BJ (cell line): ENCODE results near the gene NDUFA7. TPM values are rescaled to one million over a fixed set of nuclear protein-coding genes. Genes with fewer than 3 reads are reported as not detected.
"Not testable (repeated sequence)": the region's sequence is repeated elsewhere in the genome, so short reads cannot be mapped to it uniquely, and the experiment has no call there.

Source experiments
- CTCF ChIA-PET: fragments of 350-600 bp; formaldehyde crosslinking; extraction: SDS; loops from one replicate; lab custom pipeline; 2021; ENCODE audit warnings: antibody characterized with exemption, inconsistent platforms; lab: Yijun Ruan, JAX
- POLR2A ChIA-PET: fragments of 300-600 bp; sonication (Branson Sonifier 250); formaldehyde crosslinking; extraction: SDS; loops from one replicate; lab custom pipeline; 2021; ENCODE audit warnings: antibody characterized with exemption; lab: Charles Lee
- DNase-seq: peaks from one replicate; pipeline ENCODE4 v3.0.0-alpha.2; 2011; ENCODE audit warnings: low read depth
- H3K27me3 ChIP-seq: 2 replicates; pipeline ENCODE4 v1.6.0; 2011; ENCODE audit warnings: low read length; ENCODE audit not compliant: control insufficient read depth, insufficient read depth
- H3K36me3 ChIP-seq: 2 replicates; pipeline ENCODE4 v1.5.1; 2011; ENCODE audit warnings: low read length; ENCODE audit not compliant: control insufficient read depth, insufficient read depth
- H3K4me3 ChIP-seq: 2 replicates; pipeline ENCODE4 v1.5.1; 2011; ENCODE audit warnings: low read depth, mild to moderate bottlenecking, control low read depth, low read length
- polyA plus RNA-seq: library from polyadenylated mRNA; depleted of rRNA; stranded (reverse); fragments of >200 nt; gene quantifications from 2 replicates; pipeline ENCODE4 v1.2.3, GENCODE V29; 2011
- TF ChIP-seq, protein P1 (sequence below): IDR thresholded peaks from 2 replicates; pipeline ENCODE4 v1.5.1; 2011; ENCODE audit warnings: low read depth, mild to moderate bottlenecking, control low read depth, inconsistent platforms, low read length, moderate library complexity; ENCODE audit not compliant: insufficient read depth

Gene NDUFA7
- polyA plus RNA-seq, 1 experiment: 48.3 TPM

DNA sequence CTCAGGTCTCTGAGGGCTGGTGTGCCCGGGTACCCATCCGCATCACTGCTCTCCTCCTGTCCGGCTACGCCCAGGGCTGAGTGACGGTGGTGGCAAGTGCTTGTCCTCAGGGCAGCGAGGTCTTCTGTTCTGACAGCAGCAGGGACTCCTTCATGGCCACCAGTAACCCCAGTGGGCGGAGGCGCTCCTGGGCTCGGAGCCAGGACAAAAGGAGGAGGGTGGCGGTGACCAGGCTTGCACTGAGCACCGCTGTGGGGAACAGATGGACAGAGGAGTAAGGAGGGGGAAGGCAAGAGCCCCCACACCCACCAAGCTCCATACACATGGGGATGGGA lies 18.9 kb downstream of the NDUFA7 start:
- TF ChIP-seq, protein P1, sequence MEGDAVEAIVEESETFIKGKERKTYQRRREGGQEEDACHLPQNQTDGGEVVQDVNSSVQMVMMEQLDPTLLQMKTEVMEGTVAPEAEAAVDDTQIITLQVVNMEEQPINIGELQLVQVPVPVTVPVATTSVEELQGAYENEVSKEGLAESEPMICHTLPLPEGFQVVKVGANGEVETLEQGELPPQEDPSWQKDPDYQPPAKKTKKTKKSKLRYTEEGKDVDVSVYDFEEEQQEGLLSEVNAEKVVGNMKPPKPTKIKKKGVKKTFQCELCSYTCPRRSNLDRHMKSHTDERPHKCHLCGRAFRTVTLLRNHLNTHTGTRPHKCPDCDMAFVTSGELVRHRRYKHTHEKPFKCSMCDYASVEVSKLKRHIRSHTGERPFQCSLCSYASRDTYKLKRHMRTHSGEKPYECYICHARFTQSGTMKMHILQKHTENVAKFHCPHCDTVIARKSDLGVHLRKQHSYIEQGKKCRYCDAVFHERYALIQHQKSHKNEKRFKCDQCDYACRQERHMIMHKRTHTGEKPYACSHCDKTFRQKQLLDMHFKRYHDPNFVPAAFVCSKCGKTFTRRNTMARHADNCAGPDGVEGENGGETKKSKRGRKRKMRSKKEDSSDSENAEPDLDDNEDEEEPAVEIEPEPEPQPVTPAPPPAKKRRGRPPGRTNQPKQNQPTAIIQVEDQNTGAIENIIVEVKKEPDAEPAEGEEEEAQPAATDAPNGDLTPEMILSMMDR: no peak
- no peak for DNase-seq
- ChIA-PET POLR2A (no interaction called here), CTCF (interaction anchor here (0.7 to 1.0 kb wide), 3 partner anchors 32 to 278 kb away, joined by 3 to 5 read pairs (median 4); no protein-coding TSS in a partner anchor)
- Histone ChIP-seq H3K4me3 (no peak overlapping the region), H3K36me3 (no peaks in the 10 kb centered on the region), H3K27me3 (no peaks in the 10 kb centered on the region)

DNA sequence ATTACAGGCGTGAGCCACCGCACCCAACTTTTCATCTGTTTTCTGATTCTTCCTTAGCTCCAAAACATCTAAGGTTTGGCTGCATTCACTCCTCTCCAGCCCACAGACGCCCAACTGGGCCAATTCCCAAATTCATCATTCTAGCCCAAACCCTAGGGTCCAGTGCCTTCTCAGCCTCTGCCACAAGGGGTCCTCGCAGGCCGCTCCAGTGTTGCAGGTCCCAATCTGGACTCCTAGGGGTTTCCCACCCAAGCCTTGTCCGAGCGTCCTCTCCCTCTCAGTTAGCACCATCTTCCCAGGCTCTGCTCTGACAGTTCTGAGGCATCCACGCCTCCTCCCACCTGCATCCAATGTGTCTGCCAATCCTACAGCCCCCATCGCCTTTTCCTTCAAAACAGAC lies 29.8 kb downstream of the NDUFA7 start:
- H3K27me3 ChIP-seq, POLR2A ChIA-PET, CTCF ChIA-PET, H3K36me3 ChIP-seq, DNase-seq, H3K4me3 ChIP-seq: not testable (repeated sequence)

DNA sequence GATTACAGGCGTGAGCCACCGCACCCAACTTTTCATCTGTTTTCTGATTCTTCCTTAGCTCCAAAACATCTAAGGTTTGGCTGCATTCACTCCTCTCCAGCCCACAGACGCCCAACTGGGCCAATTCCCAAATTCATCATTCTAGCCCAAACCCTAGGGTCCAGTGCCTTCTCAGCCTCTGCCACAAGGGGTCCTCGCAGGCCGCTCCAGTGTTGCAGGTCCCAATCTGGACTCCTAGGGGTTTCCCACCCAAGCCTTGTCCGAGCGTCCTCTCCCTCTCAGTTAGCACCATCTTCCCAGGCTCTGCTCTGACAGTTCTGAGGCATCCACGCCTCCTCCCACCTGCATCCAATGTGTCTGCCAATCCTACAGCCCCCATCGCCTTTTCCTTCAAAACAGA lies 44.7 kb downstream of the NDUFA7 start:
- CTCF ChIA-PET, POLR2A ChIA-PET, DNase-seq: not testable (repeated sequence)

GRCh38 chr19:8269724-8270123 lies 51.5 kb downstream of the NDUFA7 start:
- Histone ChIP-seq H3K36me3 (no peaks in the 10 kb centered on the region), H3K27me3 (no peaks in the 10 kb centered on the region; the same call in 1 of the 2 replicates), H3K4me3 (no peak overlapping the region)
- ChIA-PET POLR2A (no interaction called here), CTCF (interaction anchor here (1.0 to 1.9 kb wide), 6 partner anchors 32 to 372 kb away, joined by 3 to 6 read pairs (median 4); partner anchors contain the start of gene TIMM44)
- DNase-seq: no peak
- TF ChIP-seq, protein P1: no peak

More for the DNA sequence above, 44.7 kb downstream of the NDUFA7 start:
- not testable (repeated sequence) for H3K36me3 ChIP-seq, H3K27me3 ChIP-seq, H3K4me3 ChIP-seq

- TF ChIP-seq, protein P1: no peak
- no peaks in the 10 kb centered on the region; the same call in 1 of the 2 replicates for H3K27me3 ChIP-seq
- POLR2A ChIA-PET: no interaction called here
- H3K4me3 ChIP-seq: no peak overlapping the region
- no peak for DNase-seq
- H3K36me3 ChIP-seq: no peaks in the 10 kb centered on the region
- CTCF ChIA-PET: interaction anchor here (1.0 kb wide), 1 partner anchor 10 kb away, joined by 4 read pairs; no protein-coding TSS in a partner anchor
Measured at GRCh38 chr19:8265872-8266271, 55.3 kb downstream of the NDUFA7 start.

GRCh38 chr19:8264248-8264647 lies 56.9 kb downstream of the NDUFA7 start:
- POLR2A ChIA-PET: interaction anchor here (0.7 kb wide), 1 partner anchor 133 kb away, joined by 3 read pairs; no protein-coding TSS in a partner anchor

DNA sequence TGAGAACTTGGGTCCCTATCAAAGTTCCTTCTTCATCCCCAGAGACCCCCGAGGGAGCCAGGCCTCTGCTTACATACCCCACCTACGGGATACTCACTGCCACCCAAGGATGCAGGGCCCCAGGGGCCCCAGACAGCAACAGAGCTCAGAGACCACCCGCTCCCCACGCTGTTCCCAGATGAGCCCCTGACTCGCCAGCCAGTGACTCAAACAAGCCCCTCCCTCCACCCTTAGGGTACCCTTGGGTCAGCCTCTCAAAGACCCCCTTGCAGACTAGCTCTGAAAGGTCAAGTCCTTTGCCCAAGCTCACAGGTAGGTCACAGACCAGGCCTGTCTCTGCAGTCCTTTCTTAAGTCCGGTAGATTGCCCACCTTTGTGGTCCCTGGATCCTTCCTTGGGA lies 58.7 kb downstream of the NDUFA7 start:
- TF ChIP-seq, protein P1: no peak
- CTCF ChIA-PET: no interaction called here
- H3K36me3 ChIP-seq: no peaks in the 10 kb centered on the region
- no peak overlapping the region for H3K4me3 ChIP-seq
- POLR2A ChIA-PET: no interaction called here
- H3K27me3 ChIP-seq: no peaks in the 10 kb centered on the region; the same call in 1 of the 2 replicates
- DNase-seq: no peak

More at GRCh38 chr19:8264248-8264647, 56.9 kb downstream of the NDUFA7 start:
- not testable (repeated sequence) for DNase-seq, H3K36me3 ChIP-seq, H3K27me3 ChIP-seq, H3K4me3 ChIP-seq
- CTCF ChIA-PET: interaction anchor here (0.7 to 0.9 kb wide), 2 partner anchors 11 to 346 kb away, joined by 3 to 4 read pairs; no protein-coding TSS in a partner anchor
